ENCODE results near the gene VCL. TPM values are rescaled to one million over a fixed set of nuclear protein-coding genes. Genes with fewer than 3 reads are reported as not detected.

The VCL gene
- polyA plus RNA-seq, 1 of the 3 experiments (the other 2 are of a cell fraction) = 147 TPM

DNA sequence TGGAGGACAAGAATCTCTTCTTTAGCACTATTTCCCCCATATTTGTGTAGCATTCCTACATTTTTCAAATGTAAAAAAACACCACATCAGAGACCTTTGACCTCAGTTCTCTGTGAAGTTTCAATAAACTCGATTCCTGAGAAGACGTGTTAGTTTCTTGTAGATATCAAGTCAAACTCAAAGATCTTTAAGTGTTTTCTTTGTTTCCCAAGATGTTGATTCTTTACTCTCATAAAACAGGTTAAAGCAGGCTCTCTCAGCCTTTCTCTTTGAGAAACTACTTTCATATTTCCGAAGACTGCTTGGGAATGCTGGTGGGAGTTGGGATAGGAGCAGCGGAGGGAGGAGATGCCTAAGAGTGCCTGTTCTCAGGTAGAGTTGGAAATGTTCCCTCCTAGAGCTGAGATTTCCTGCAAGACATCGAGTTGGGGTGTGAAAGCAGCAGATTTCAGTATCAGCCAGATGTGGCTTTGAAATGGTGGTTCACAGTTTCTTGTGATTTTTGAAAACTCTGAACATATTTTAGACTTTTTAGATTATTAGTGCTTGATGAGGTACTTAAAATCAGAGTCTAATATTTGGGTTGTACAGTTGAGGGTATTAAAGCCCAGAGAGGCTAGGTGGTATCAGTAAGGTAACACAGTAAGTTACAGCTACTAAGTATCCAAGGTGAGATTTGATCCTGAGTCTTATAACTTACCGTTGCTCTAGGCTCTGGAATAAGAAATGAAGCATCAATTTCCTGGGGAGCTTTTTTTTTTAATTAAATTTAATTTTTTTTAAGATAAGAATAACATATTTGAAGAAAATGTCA is 167.0 kb downstream of the VCL start:
- ChIA-PET CTCF (interaction anchor here (0.5 to 1.2 kb wide), 3 partner anchors 10 to 815 kb away, joined by 3 read pairs; no protein-coding TSS in a partner anchor), POLR2A (no interaction called here)
- Histone ChIP-seq H3K9me2 (no peaks in the 10 kb centered on the region), H3K4me3 (ENCODE audit: low read depth in 2 of 2, low read length in 1 of 2) (no peak overlapping the region), H3K79me2 (ENCODE audit: insufficient read depth) (peaks cover 8% of the 10 kb centered on the region; the same call in 1 of the 2 replicates), H3F3A (replicated peaks; ENCODE audit: insufficient read depth) (peaks cover 21% of the 10 kb centered on the region), H3K36me3 (replicated peaks in 1 of 2; ENCODE audit: control insufficient read depth in 1 of 2, insufficient read depth in 2 of 2, low read length in 1 of 2) (no peaks in the 10 kb centered on the region), H2AFZ (ENCODE audit: low read depth) (no peak overlapping the region), H3K4me2 (no peak overlapping the region), H3K4me1 (ENCODE audit: control insufficient read depth in 1 of 2, insufficient read depth in 2 of 2, low read depth in 1 of 2, low read length in 1 of 2) (peaks cover 0 to 12% of the 10 kb centered on the region in 2 experiments; a peak in 2 of 4 replicates), H3K9ac (no peak overlapping the region), H3K27me3 (ENCODE audit: insufficient read depth) (no peaks in the 10 kb centered on the region), H3K9me3 (no peaks in the 10 kb centered on the region), H3K27ac (ENCODE audit: low read depth in 2 of 2, low read length in 1 of 2) (peak overlapping the region in 1 of 2 experiments; percentile 14; a peak in 1 of 4 replicates), H4K20me1 (ENCODE audit: insufficient read depth) (no peaks in the 10 kb centered on the region)
- 63% methylated on average over 6 of the region's 6 CpGs for WGBS (ENCODE audit: low lambda C conversion rate)
- no peak for DNase-seq
- no peak for TF ChIP-seq ELF1 (IDR thresholded peaks at IDR 0.05)
- TF ChIP-seq, protein P1, sequence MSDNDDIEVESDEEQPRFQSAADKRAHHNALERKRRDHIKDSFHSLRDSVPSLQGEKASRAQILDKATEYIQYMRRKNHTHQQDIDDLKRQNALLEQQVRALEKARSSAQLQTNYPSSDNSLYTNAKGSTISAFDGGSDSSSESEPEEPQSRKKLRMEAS (IDR thresholded peaks at IDR 0.05; ENCODE audit: low read depth) = no peak
- TF ChIP-seq YY1 (IDR thresholded peaks at IDR 0.05; ENCODE audit: low read depth) = no peak
- TF ChIP-seq FOSL2 (IDR thresholded peaks at IDR 0.05; ENCODE audit: borderline replicate concordance, low read depth) = no peak

DNA sequence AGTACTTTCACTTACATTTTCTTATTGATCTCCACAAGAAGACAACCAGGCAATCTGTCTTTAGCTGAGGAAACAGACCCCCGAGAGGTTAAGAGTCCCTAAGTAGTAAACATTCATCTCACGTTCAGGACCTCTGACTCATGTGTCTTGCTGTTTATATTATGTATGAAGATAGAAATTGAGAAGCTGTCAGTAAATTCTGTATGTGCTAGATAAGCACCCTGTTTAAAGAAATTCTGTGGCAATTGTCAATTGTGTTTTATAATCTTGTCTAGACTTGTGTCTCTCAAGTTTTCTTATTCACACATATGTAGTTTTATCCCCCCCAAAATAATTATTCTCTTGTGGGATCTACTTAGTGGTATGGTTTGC is 167.6 kb downstream of the VCL start:
- H3K27ac ChIP-seq (ENCODE audit: low read depth in 2 of 2, low read length in 1 of 2) = peak overlapping the region in 1 of 2 experiments; percentile 14; a peak in 2 of 4 replicates
- H4K20me1 ChIP-seq (ENCODE audit: insufficient read depth) = no peaks in the 10 kb centered on the region
- CTCF ChIA-PET = interaction anchor here (0.6 to 1.2 kb wide), 3 partner anchors 11 to 636 kb away, joined by 3 to 4 read pairs (median 3); no protein-coding TSS in a partner anchor
- DNase-seq = no peak
- no peaks in the 10 kb centered on the region for H3K36me3 ChIP-seq (replicated peaks in 1 of 2; ENCODE audit: control insufficient read depth in 1 of 2, insufficient read depth in 2 of 2, low read length in 1 of 2)
- no peaks in the 10 kb centered on the region for H3K27me3 ChIP-seq (ENCODE audit: insufficient read depth)
- 0 out of 2 replicates have a peak overlapping the region, but pooled peaks have one; percentile 24 for H3K4me2 ChIP-seq
- H3K9me2 ChIP-seq = no peaks in the 10 kb centered on the region
- H3K9ac ChIP-seq = no peak overlapping the region
- POLR2A ChIA-PET = no interaction called here
- H3K79me2 ChIP-seq (ENCODE audit: insufficient read depth) = peaks cover 8% of the 10 kb centered on the region; the same call in 1 of the 2 replicates
- no peaks in the 10 kb centered on the region for H3K9me3 ChIP-seq
- no peak overlapping the region for H2AFZ ChIP-seq (ENCODE audit: low read depth)
- 50% methylated on average over 2 of the region's 2 CpGs for WGBS (ENCODE audit: low lambda C conversion rate)
- peaks cover 0 to 12% of the 10 kb centered on the region in 2 experiments; a peak in 2 of 4 replicates for H3K4me1 ChIP-seq (ENCODE audit: control insufficient read depth in 1 of 2, insufficient read depth in 2 of 2, low read depth in 1 of 2, low read length in 1 of 2)
- peaks cover 25% of the 10 kb centered on the region for H3F3A ChIP-seq (replicated peaks; ENCODE audit: insufficient read depth)
- no peak overlapping the region for H3K4me3 ChIP-seq (ENCODE audit: low read depth in 2 of 2, low read length in 1 of 2)
- TF ChIP-seq SIN3A (IDR thresholded peaks at IDR 0.05; ENCODE audit: borderline replicate concordance, low read depth, low read length) (no peak), EP300 (IDR thresholded peaks at IDR 0.05; ENCODE audit: borderline replicate concordance in 1 of 2, low read depth in 1 of 2, low read length in 1 of 2) (no peak), FOXM1 (IDR thresholded peaks at IDR 0.05; ENCODE audit: low read depth) (no peak), RFX5 (IDR thresholded peaks at IDR 0.05; ENCODE audit: low read length) (no peak), NFIC (IDR thresholded peaks at IDR 0.05; ENCODE audit: borderline replicate concordance) (no peak), GABPA (IDR thresholded peaks at IDR 0.05; ENCODE audit: low read depth) (no peak), TEAD4 (IDR thresholded peaks at IDR 0.05; ENCODE audit: borderline replicate concordance, insufficient read depth) (no peak), JUND (IDR thresholded peaks at IDR 0.05) (no peak), ELF1 (IDR thresholded peaks at IDR 0.05) (no peak), GATA2 (CRISPR knock-in tag; IDR thresholded peaks at IDR 0.05) (no peak)
- TF ChIP-seq, protein P2, sequence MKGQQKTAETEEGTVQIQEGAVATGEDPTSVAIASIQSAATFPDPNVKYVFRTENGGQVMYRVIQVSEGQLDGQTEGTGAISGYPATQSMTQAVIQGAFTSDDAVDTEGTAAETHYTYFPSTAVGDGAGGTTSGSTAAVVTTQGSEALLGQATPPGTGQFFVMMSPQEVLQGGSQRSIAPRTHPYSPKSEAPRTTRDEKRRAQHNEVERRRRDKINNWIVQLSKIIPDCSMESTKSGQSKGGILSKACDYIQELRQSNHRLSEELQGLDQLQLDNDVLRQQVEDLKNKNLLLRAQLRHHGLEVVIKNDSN (IDR thresholded peaks at IDR 0.05; ENCODE audit: borderline replicate concordance, low read depth) = no peak
- TF ChIP-seq, protein P3, sequence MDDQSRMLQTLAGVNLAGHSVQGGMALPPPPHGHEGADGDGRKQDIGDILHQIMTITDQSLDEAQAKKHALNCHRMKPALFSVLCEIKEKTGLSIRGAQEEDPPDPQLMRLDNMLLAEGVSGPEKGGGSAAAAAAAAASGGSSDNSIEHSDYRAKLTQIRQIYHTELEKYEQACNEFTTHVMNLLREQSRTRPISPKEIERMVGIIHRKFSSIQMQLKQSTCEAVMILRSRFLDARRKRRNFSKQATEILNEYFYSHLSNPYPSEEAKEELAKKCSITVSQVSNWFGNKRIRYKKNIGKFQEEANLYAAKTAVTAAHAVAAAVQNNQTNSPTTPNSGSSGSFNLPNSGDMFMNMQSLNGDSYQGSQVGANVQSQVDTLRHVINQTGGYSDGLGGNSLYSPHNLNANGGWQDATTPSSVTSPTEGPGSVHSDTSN (IDR thresholded peaks at IDR 0.05) = no peak
- TF ChIP-seq, protein P4, sequence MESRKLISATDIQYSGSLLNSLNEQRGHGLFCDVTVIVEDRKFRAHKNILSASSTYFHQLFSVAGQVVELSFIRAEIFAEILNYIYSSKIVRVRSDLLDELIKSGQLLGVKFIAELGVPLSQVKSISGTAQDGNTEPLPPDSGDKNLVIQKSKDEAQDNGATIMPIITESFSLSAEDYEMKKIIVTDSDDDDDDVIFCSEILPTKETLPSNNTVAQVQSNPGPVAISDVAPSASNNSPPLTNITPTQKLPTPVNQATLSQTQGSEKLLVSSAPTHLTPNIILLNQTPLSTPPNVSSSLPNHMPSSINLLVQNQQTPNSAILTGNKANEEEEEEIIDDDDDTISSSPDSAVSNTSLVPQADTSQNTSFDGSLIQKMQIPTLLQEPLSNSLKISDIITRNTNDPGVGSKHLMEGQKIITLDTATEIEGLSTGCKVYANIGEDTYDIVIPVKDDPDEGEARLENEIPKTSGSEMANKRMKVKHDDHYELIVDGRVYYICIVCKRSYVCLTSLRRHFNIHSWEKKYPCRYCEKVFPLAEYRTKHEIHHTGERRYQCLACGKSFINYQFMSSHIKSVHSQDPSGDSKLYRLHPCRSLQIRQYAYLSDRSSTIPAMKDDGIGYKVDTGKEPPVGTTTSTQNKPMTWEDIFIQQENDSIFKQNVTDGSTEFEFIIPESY (IDR thresholded peaks at IDR 0.05; ENCODE audit: borderline replicate concordance, low read depth) = no peak
- TF ChIP-seq, protein P5, sequence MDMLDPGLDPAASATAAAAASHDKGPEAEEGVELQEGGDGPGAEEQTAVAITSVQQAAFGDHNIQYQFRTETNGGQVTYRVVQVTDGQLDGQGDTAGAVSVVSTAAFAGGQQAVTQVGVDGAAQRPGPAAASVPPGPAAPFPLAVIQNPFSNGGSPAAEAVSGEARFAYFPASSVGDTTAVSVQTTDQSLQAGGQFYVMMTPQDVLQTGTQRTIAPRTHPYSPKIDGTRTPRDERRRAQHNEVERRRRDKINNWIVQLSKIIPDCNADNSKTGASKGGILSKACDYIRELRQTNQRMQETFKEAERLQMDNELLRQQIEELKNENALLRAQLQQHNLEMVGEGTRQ (IDR thresholded peaks at IDR 0.05; ENCODE audit: borderline replicate concordance, low read depth, low read length) = no peak
- TF ChIP-seq, protein P6, sequence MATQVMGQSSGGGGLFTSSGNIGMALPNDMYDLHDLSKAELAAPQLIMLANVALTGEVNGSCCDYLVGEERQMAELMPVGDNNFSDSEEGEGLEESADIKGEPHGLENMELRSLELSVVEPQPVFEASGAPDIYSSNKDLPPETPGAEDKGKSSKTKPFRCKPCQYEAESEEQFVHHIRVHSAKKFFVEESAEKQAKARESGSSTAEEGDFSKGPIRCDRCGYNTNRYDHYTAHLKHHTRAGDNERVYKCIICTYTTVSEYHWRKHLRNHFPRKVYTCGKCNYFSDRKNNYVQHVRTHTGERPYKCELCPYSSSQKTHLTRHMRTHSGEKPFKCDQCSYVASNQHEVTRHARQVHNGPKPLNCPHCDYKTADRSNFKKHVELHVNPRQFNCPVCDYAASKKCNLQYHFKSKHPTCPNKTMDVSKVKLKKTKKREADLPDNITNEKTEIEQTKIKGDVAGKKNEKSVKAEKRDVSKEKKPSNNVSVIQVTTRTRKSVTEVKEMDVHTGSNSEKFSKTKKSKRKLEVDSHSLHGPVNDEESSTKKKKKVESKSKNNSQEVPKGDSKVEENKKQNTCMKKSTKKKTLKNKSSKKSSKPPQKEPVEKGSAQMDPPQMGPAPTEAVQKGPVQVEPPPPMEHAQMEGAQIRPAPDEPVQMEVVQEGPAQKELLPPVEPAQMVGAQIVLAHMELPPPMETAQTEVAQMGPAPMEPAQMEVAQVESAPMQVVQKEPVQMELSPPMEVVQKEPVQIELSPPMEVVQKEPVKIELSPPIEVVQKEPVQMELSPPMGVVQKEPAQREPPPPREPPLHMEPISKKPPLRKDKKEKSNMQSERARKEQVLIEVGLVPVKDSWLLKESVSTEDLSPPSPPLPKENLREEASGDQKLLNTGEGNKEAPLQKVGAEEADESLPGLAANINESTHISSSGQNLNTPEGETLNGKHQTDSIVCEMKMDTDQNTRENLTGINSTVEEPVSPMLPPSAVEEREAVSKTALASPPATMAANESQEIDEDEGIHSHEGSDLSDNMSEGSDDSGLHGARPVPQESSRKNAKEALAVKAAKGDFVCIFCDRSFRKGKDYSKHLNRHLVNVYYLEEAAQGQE (IDR thresholded peaks at IDR 0.05; ENCODE audit: low read depth, low read length) = no peak

All from SK-N-SH (cell line).